K562 (cell line): ENCODE results near the gene GPR35. TPM values are rescaled to one million over a fixed set of nuclear protein-coding genes. Genes with fewer than 3 reads are reported as not detected.
A peak's percentile ranks its signal among the peaks of the same experiment; 100 is the strongest.

Experiments
- CAMTA2 ChIP-seq: fragments of 250-450 bp; sonication (Bioruptor Pico); conservative IDR thresholded peaks from 2 replicates; pipeline ENCODE4 v1.5.1; 2022
- DLX4 ChIP-seq: fragments of 250-450 bp; sonication (Bioruptor Pico); IDR thresholded peaks from 2 replicates; pipeline ENCODE4 v1.6.1; 2021; ENCODE audit warnings: mild to moderate bottlenecking
- EP400 ChIP-seq: fragments of 450-650 bp; IDR thresholded peaks from 2 replicates; pipeline ENCODE4 v1.6.1; 2017; ENCODE audit warnings: antibody characterized with exemption, mild to moderate bottlenecking, moderate library complexity
- ETV6 ChIP-seq, 3 experiments: fragments of 150-350 bp in 1 of 3; sonication (generic) in 1 of 3; formaldehyde crosslinking in 1 of 3; IDR thresholded peaks; 2 replicates each; pipeline versions ENCODE4 v1.6.1 to v1.8.0; 2014 to 2022; ENCODE audit warnings: borderline replicate concordance in 2 of 3, low read depth in 2 of 3, antibody characterized with exemption in 1 of 3, low read length in 1 of 3, mild to moderate bottlenecking in 1 of 3, missing genetic modification reagents in 1 of 3
- GTF2F1 ChIP-seq: IDR thresholded peaks from 2 replicates; pipeline ENCODE4 v1.6.1; 2011; ENCODE audit warnings: low read depth, low read length, improper control_type of control experiment
- MAX ChIP-seq: sonication (generic); formaldehyde crosslinking; IDR thresholded peaks from 2 replicates; pipeline ENCODE4 v1.9.0; 2022; ENCODE audit warnings: mild to moderate bottlenecking, missing genetic modification reagents
- MNT ChIP-seq, 2 experiments: fragments of 450-650 bp; conservative IDR thresholded peaks; 2 replicates each; pipeline ENCODE4 v1.6.1; 2017; ENCODE audit warnings: mild to moderate bottlenecking in 2 of 2, moderate library complexity in 2 of 2
- POLR2H ChIP-seq: IDR thresholded peaks from 2 replicates; pipeline ENCODE4 v1.6.1; 2016; ENCODE audit warnings: missing genetic modification characterization, low read depth, mild to moderate bottlenecking, control low read depth, missing compliant biosample characterization, moderate library complexity
- SUPT5H ChIP-seq: fragments of 450-650 bp; IDR thresholded peaks from 2 replicates; pipeline ENCODE4 v1.6.1; 2016
- TAF7 ChIP-seq: fragments of 450-650 bp; IDR thresholded peaks from 2 replicates; pipeline ENCODE4 v1.6.1; 2016; ENCODE audit warnings: missing genetic modification characterization, missing compliant biosample characterization
- XRCC5 ChIP-seq: fragments of 200-400 bp; formaldehyde crosslinking; IDR thresholded peaks from 2 replicates; pipeline ENCODE4 v1.6.1; 2017; ENCODE audit warnings: low read depth, mild to moderate bottlenecking, low read length
- ZNF584 ChIP-seq: fragments of 200-800 bp; sonication (Bioruptor generic); IDR thresholded peaks from 2 replicates; pipeline ENCODE4 v1.6.1; 2016; ENCODE audit warnings: low read depth, mild to moderate bottlenecking, missing genetic modification characterization, missing compliant biosample characterization
- ZNF644 ChIP-seq: fragments of 200-800 bp; sonication (Bioruptor generic); IDR thresholded peaks from 2 replicates; pipeline ENCODE4 v1.6.1; 2016; ENCODE audit warnings: low read depth, missing genetic modification characterization, missing compliant biosample characterization
- polyA plus RNA-seq, 8 experiments: library from polyadenylated mRNA; depleted of rRNA in 4 of 8; stranded (reverse) in 5 of 8; unstranded in 3 of 8; fragments of >200 nt; fragmentation: Nextera tagmentation in 2 of 8; fragmentation: Illumina TruSeq in 1 of 8; extraction: Ambion mirVana in 2 of 8; extraction: Trizol in 1 of 8; gene quantifications; 2 replicates each; pipeline versions ENCODE4 v1.2.1 to v1.2.3, GENCODE V29; 2011 to 2014; ENCODE audit warnings: inconsistent platforms in 1 of 8, missing spikeins in 1 of 8
- total RNA-seq, 7 experiments: library from RNA; depleted of rRNA in 6 of 7; stranded (reverse); fragments of >200 nt in 6 of 7; fragmentation: Illumina TruSeq in 2 of 7; extraction: Trizol in 2 of 7; gene quantifications; 2 replicates each; pipeline versions ENCODE4 v1.2.1 to v1.2.3, GENCODE V29; 2011 to 2021; ENCODE audit warnings: low replicate concordance in 1 of 7
- TF ChIP-seq, protein P1 (sequence below): sonication (generic); formaldehyde crosslinking; IDR thresholded peaks from 2 replicates; pipeline ENCODE4 v1.8.1; 2023; ENCODE audit warnings: mild to moderate bottlenecking, missing genetic modification reagents
- TF ChIP-seq, protein P2 (sequence below), 3 experiments: fragments of 200-800 bp in 1 of 3; fragments of 250-450 bp in 1 of 3; fragments of 450-650 bp in 1 of 3; sonication (Bioruptor Pico) in 1 of 3; sonication (Bioruptor generic) in 1 of 3; formaldehyde crosslinking in 1 of 3; IDR thresholded peaks; 2 replicates each; pipeline versions ENCODE4 v1.6.1 to v1.8.0; 2016 to 2022; ENCODE audit warnings: mild to moderate bottlenecking in 2 of 3, missing genetic modification characterization in 2 of 3, missing compliant biosample characterization in 1 of 3, moderate library complexity in 1 of 3
- TF ChIP-seq, protein P3 (sequence below): fragments of 450-650 bp; formaldehyde crosslinking; conservative IDR thresholded peaks from 2 replicates; pipeline ENCODE4 v1.4.0; 2022; ENCODE audit warnings: mild to moderate bottlenecking, missing genetic modification characterization

The GPR35 gene
- total and polyA plus RNA-seq, 9 of the 15 experiments (the other 6 are each of a cell fraction or from before 2014, with no cell fraction given), result 0.04 to 0.50 (median 0.29) TPM; not detected in 3

- TF ChIP-seq MNT (conservative IDR thresholded peaks at IDR 0.05), result peak; percentile 71 to 83; a peak in 3 of 4 replicates
- TF ChIP-seq TAF7 (tag), result no peak
- TF ChIP-seq DLX4, result no peak
- peak; percentile 65 for TF ChIP-seq MAX (CRISPR knock-in tag)
- TF ChIP-seq CAMTA2, result no peak
- TF ChIP-seq, protein P1, sequence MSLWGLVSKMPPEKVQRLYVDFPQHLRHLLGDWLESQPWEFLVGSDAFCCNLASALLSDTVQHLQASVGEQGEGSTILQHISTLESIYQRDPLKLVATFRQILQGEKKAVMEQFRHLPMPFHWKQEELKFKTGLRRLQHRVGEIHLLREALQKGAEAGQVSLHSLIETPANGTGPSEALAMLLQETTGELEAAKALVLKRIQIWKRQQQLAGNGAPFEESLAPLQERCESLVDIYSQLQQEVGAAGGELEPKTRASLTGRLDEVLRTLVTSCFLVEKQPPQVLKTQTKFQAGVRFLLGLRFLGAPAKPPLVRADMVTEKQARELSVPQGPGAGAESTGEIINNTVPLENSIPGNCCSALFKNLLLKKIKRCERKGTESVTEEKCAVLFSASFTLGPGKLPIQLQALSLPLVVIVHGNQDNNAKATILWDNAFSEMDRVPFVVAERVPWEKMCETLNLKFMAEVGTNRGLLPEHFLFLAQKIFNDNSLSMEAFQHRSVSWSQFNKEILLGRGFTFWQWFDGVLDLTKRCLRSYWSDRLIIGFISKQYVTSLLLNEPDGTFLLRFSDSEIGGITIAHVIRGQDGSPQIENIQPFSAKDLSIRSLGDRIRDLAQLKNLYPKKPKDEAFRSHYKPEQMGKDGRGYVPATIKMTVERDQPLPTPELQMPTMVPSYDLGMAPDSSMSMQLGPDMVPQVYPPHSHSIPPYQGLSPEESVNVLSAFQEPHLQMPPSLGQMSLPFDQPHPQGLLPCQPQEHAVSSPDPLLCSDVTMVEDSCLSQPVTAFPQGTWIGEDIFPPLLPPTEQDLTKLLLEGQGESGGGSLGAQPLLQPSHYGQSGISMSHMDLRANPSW (CRISPR knock-in tag), result no peak
- no peak for TF ChIP-seq GTF2F1
- TF ChIP-seq, protein P2, sequence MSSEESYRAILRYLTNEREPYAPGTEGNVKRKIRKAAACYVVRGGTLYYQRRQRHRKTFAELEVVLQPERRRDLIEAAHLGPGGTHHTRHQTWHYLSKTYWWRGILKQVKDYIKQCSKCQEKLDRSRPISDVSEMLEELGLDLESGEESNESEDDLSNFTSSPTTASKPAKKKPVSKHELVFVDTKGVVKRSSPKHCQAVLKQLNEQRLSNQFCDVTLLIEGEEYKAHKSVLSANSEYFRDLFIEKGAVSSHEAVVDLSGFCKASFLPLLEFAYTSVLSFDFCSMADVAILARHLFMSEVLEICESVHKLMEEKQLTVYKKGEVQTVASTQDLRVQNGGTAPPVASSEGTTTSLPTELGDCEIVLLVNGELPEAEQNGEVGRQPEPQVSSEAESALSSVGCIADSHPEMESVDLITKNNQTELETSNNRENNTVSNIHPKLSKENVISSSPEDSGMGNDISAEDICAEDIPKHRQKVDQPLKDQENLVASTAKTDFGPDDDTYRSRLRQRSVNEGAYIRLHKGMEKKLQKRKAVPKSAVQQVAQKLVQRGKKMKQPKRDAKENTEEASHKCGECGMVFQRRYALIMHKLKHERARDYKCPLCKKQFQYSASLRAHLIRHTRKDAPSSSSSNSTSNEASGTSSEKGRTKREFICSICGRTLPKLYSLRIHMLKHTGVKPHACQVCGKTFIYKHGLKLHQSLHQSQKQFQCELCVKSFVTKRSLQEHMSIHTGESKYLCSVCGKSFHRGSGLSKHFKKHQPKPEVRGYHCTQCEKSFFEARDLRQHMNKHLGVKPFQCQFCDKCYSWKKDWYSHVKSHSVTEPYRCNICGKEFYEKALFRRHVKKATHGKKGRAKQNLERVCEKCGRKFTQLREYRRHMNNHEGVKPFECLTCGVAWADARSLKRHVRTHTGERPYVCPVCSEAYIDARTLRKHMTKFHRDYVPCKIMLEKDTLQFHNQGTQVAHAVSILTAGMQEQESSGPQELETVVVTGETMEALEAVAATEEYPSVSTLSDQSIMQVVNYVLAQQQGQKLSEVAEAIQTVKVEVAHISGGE (CRISPR knock-in tag; IDR thresholded peaks at IDR 0.05), result peak in 1 of 3 experiments; percentile 84; a peak in 3 of 6 replicates
- TF ChIP-seq ETV6 (IDR thresholded peaks at IDR 0.05; ENCODE audit: borderline replicate concordance in 1 of 2, low read depth in 2 of 2, low read length in 1 of 2), result no peak
- TF ChIP-seq ETV6 (CRISPR knock-in tag; IDR thresholded peaks at IDR 0.05; ENCODE audit: borderline replicate concordance), result no peak
- TF ChIP-seq EP400, result peak; percentile 82
- TF ChIP-seq, protein P3, sequence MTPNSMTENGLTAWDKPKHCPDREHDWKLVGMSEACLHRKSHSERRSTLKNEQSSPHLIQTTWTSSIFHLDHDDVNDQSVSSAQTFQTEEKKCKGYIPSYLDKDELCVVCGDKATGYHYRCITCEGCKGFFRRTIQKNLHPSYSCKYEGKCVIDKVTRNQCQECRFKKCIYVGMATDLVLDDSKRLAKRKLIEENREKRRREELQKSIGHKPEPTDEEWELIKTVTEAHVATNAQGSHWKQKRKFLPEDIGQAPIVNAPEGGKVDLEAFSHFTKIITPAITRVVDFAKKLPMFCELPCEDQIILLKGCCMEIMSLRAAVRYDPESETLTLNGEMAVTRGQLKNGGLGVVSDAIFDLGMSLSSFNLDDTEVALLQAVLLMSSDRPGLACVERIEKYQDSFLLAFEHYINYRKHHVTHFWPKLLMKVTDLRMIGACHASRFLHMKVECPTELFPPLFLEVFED (CRISPR knock-in tag), result no peak
- TF ChIP-seq ZNF584, result 0 out of 2 replicates have a peak, but pooled peaks have one; percentile 23
- no peak for TF ChIP-seq POLR2H (tag)
- TF ChIP-seq XRCC5, result no peak
- peak; percentile 63; the same call in 1 of the 2 replicates for TF ChIP-seq ZNF644 (tag)
- TF ChIP-seq SUPT5H, result peak; percentile 77
Measured at GRCh38 chr2:240586198-240586918, 38.9 kb upstream of the GPR35 start, which contains the start of gene CAPN10 (continued).
